ENCODE measurements around the gene FLG. TPM values are rescaled to one million over a fixed set of nuclear protein-coding genes. Genes with fewer than 3 reads are reported as not detected.

FLG gene
- total and polyA plus RNA-seq, 2 of the 4 experiments (the other 2 are of a cell fraction) = under 0.01 TPM; not detected in 1

GRCh38 chr1:152367436-152367835, 42.4 kb upstream of the FLG start:
- no peak overlapping the region for H4K91ac ChIP-seq (ENCODE audit: insufficient read depth, low read depth, low read length)
- no peaks in the 10 kb centered on the region for H3K79me1 ChIP-seq (ENCODE audit: low read depth in 1 of 2, low read length in 2 of 2)
- H3K14ac ChIP-seq (replicated peaks; ENCODE audit: low read depth, low read length) = no peak overlapping the region
- H2BK15ac ChIP-seq (ENCODE audit: low read depth, low read length) = no peak overlapping the region
- no peak overlapping the region for H3K4ac ChIP-seq (ENCODE audit: low read depth, low read length)
- H4K20me1 ChIP-seq (ENCODE audit: insufficient read depth, low read length) = no peaks in the 10 kb centered on the region
- no peaks in the 10 kb centered on the region for H3K4me1 ChIP-seq (ENCODE audit: control insufficient read depth, insufficient read depth, low read length)
- dilution Hi-C loops (cut with HindIII; ENCODE audit: low sequenced_read_pairs, unreplicated experiment) = no loop called here
- no peak overlapping the region for H3K27ac ChIP-seq (ENCODE audit: insufficient read depth, low read length)
- in situ Hi-C loops (cut with MboI; ENCODE audit: low sequenced_read_pairs) = no loop called here
- no peaks in the 10 kb centered on the region for H3K9me1 ChIP-seq (ENCODE audit: insufficient read depth, low read length)
- no peak overlapping the region for H3K9ac ChIP-seq (ENCODE audit: low read depth, low read length)
- H3K23ac ChIP-seq (ENCODE audit: low read depth, low read length) = no peak overlapping the region
- no peak overlapping the region for H4K8ac ChIP-seq (ENCODE audit: low read depth in 2 of 2, low read length in 2 of 2)
- no peak overlapping the region for H2AK5ac ChIP-seq (ENCODE audit: low read depth, low read length)
- no peak overlapping the region for H3K4me3 ChIP-seq (ENCODE audit: insufficient read depth, low read depth, low read length)
- no peaks in the 10 kb centered on the region for H3K36me3 ChIP-seq (ENCODE audit: control insufficient read depth, insufficient read depth, low read length)
- no CpG with 5 or more reads among the region's 1 CpG for WGBS, 2 experiments (ENCODE audit: extremely low coverage in 2 of 2, insufficient read length in 1 of 2)
- no peak overlapping the region for H2BK20ac ChIP-seq (ENCODE audit: low read depth, low read length)
- H2BK5ac ChIP-seq (ENCODE audit: low read depth, low read length, poor library complexity, severe bottlenecking) = no peak overlapping the region
- H3K4me2 ChIP-seq (ENCODE audit: low read depth, low read length) = no peak overlapping the region
- no peak for TF ChIP-seq CEBPB (IDR thresholded peaks at IDR 0.05; ENCODE audit: low read depth, low read length)
- TF ChIP-seq MAZ (IDR thresholded peaks at IDR 0.05; ENCODE audit: borderline replicate concordance, low read depth, low read length) = no peak
- TF ChIP-seq ELK1 (IDR thresholded peaks at IDR 0.05; ENCODE audit: borderline replicate concordance, low read depth, low read length) = no peak
- no peak for TF ChIP-seq CTCF (conservative IDR thresholded peaks at IDR 0.05; ENCODE audit: low read depth, low read length)
- TF ChIP-seq NFE2L2 (IDR thresholded peaks at IDR 0.05; ENCODE audit: low read depth, low read length) = no peak
- TF ChIP-seq RAD21 (IDR thresholded peaks at IDR 0.05; ENCODE audit: low read length) = no peak
- no peak for TF ChIP-seq SMC3 (IDR thresholded peaks at IDR 0.05; ENCODE audit: low read depth, low read length)
- TF ChIP-seq USF2 (IDR thresholded peaks at IDR 0.05; ENCODE audit: low read depth, low read length) = no peak
- no peak for TF ChIP-seq RCOR1 (IDR thresholded peaks at IDR 0.05; ENCODE audit: insufficient replicate concordance, low read length)
- no peak for TF ChIP-seq RFX5 (IDR thresholded peaks at IDR 0.05; ENCODE audit: low read depth, low read length)
- TF ChIP-seq BHLHE40 (IDR thresholded peaks at IDR 0.05; ENCODE audit: low read depth, low read length) = no peak
- no peak for TF ChIP-seq MXI1 (IDR thresholded peaks at IDR 0.05; ENCODE audit: borderline replicate concordance, low read depth, low read length)
- no peak for TF ChIP-seq MAFK (IDR thresholded peaks at IDR 0.05; ENCODE audit: low read depth, low read length)
- TF ChIP-seq CHD1 (IDR thresholded peaks at IDR 0.05; ENCODE audit: low read depth, low read length) = no peak
- TF ChIP-seq POLR2A (IDR thresholded peaks at IDR 0.05; ENCODE audit: low read depth, low read length) = no peak
- TF ChIP-seq FOS (IDR thresholded peaks at IDR 0.05; ENCODE audit: low read depth, low read length) = no peak
- no TSS peak for BruUV-seq (replicated peaks)
- CTCF ChIA-PET = no interaction called here
- H2BK120ac ChIP-seq (ENCODE audit: low read depth, low read length) = no peak overlapping the region
- POLR2A ChIA-PET (ENCODE audit: unreplicated experiment) = no interaction called here
- H3K9me3 ChIP-seq (ENCODE audit: control insufficient read depth, insufficient read depth, low read length) = no peaks in the 10 kb centered on the region
- no peak overlapping the region for H4K5ac ChIP-seq (ENCODE audit: low read depth, low read length)
- H3K56ac ChIP-seq (ENCODE audit: extremely low read depth, insufficient read depth, low read length) = no peak overlapping the region
- H2AFZ ChIP-seq (replicated peaks; ENCODE audit: low read length, poor library complexity) = no peak overlapping the region
- ATAC-seq (ENCODE audit: low read depth) = no peak
- no peak overlapping the region for H2AK9ac ChIP-seq (replicated peaks; ENCODE audit: low read depth, low read length, poor library complexity)
- H3K27me3 ChIP-seq (ENCODE audit: control insufficient read depth, insufficient read depth, low read length) = no peaks in the 10 kb centered on the region
- DNase-seq = no peak
- intact Hi-C loops (cut with micrococcal nuclease) = no loop called here
- no peak overlapping the region for H3K18ac ChIP-seq (ENCODE audit: low read depth, low read length)

All from IMR-90 (cell line).